Pancreas (tissue), 10 donors: ENCODE results near the gene SGMS1. TPM values are rescaled to one million over a fixed set of nuclear protein-coding genes. Genes with fewer than 3 reads are reported as not detected.

ENCODE experiments used
- ATAC-seq, 4 donors: fragments of 200-7000 bp; cut with Tn5 transposase; one replicate each; pipeline versions ENCODE4 v1.8.0 to v1.9.1; 2020; ENCODE audit warnings: mild to moderate bottlenecking in 4 of 4, moderate library complexity in 4 of 4
- DNase-seq, 6 donors: peaks; one replicate each; pipeline ENCODE4 v3.0.0-alpha.2; 2020
- FAIRE-seq: peaks from 2 replicates; lab custom pipeline; 2012; peaks lifted over from hg19 to GRCh38; lab: Jason Lieb, UNC
- H3K27ac ChIP-seq, 4 donors: fragments of 200-600 bp; sonication (generic); 1 replicate in 3 of 4; 2 replicates in 1 of 4; pipeline versions ENCODE4 v1.5.0 to v1.8.0; 2020
- H3K27me3 ChIP-seq, 4 donors: fragments of 200-600 bp; one replicate each; pipeline ENCODE4 v1.8.0; 2021
- H3K36me3 ChIP-seq, 3 donors: fragments of 200-600 bp; sonication (generic) in 1 of 3; one replicate each; pipeline versions ENCODE4 v1.5.0 to v1.8.0; 2020 to 2021
- H3K4me1 ChIP-seq, 3 donors: fragments of 200-600 bp; one replicate each; pipeline ENCODE4 v1.8.0; 2021
- H3K4me3 ChIP-seq, 4 donors: fragments of 200-600 bp; sonication (generic) in 2 of 4; one replicate each; pipeline versions ENCODE4 v1.5.0 to v1.8.0; 2020 to 2021
- H3K9me3 ChIP-seq, 4 donors: fragments of 200-600 bp; one replicate each; pipeline ENCODE4 v1.8.0; 2021
- CTCF ChIP-seq, 4 donors: fragments of 200-600 bp; sonication (generic) in 3 of 4; IDR thresholded peaks; one replicate each; pipeline versions ENCODE4 v1.5.0 to v1.8.0; 2021; ENCODE audit warnings: antibody characterized with exemption in 4 of 4
- WGBS, 2 donors: extraction: QIAGEN DNeasy Blood & Tissue Kit; methylation state at CpG; one replicate each; pipeline ENCODE4 v1.1.7; 2013; 5-methylcytosine and 5-hydroxymethylcytosine counted together
- intact Hi-C, 3 donors: fragments of 100-400 bp; cut with DNase I; formaldehyde crosslinking; loops; one replicate each; pipeline versions ENCODE4 v1.11.1 to v1.14.2; 2022
- polyA plus RNA-seq, 2 donors: library from polyadenylated mRNA; stranded (reverse); fragments of 200-250 nt; gene quantifications; one replicate each; pipeline ENCODE4 v1.2.3, GENCODE V29; 2013
- total RNA-seq, 6 donors: library from RNA; stranded (reverse); fragmentation: NEBNext Ultra II Directional in 4 of 6; extraction: Animal tissue kit (Norgen Biotek cat#: 25700) in 4 of 6; gene quantifications; one replicate each; pipeline versions ENCODE4 v1.2.1 to v1.2.4, GENCODE V29; 2021 to 2023
- donor health status: healthy with polysubstance abuse.
- donor health status: DM: no; HTN: no; CAD: no; lungs with moderate emphysema.
- donor health status: DM: no; HTN: no; CAD: no.
- donor health status: control.
- donor health status: control.
- donor health status: Bipolar disorder and iron deficiency.
- donor health status: DM: yes; HTN: yes; CAD: no.
- donor health status: DM: no; HTN: no; CAD: no.
- donor health status: DM: no; HTN: no; CAD: no.
- donor health status: DM: yes; HTN: yes; CAD: no.

The SGMS1 gene
- total and polyA plus RNA-seq, 8 donors = 4.8 to 21.6 (median 13.2) TPM

DNA sequence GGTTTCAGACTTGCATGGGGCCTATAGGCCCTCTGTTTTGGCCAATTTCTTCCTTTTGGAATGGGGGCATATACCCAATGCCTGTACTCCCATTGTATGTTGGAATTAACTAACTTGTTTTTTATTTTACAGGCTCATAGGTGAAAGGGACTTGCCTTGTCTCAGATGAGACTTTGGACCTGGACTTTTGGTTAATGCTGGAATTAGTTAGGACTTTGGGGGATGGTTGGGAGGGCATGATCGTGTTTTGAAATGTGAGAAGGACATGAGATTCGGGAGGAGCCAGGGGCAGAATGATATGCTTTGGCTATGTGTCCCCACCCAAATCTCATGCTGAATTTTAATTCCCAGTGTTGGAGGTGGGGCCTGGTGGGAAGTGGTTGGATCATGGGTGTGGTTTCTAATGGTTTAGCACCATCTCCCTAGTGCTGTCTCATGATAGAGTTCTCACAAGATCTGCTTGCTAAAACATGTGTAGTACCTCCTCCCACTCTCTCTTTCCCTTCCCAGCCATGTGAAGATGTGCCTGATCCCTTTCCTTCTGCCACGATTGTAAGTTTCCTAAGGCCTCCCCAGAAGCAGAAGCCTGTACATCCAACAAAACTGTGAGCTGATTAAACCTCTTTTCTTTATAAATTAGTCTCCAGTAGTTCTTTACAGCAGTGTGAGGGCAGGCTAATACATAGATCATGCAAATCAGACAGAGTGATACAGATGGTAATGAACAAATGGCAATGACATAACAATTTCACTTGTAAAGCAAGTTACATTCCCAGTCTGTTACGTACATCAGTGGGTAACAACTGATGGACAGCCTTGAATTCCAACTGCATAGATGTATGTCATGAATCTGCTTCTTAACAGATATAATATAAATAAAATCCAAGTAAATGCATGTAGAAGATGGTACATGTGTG, 146.2 kb downstream of the SGMS1 start:
- Histone ChIP-seq H3K4me3 (no peak overlapping the region), H3K4me1 (no peaks in the 10 kb centered on the region), H3K27ac (no peak overlapping the region), H3K27me3 (no peaks in the 10 kb centered on the region), H3K9me3 (no peaks in the 10 kb centered on the region), H3K36me3 (no peaks in the 10 kb centered on the region)
- no peak for TF ChIP-seq CTCF (IDR thresholded peaks at IDR 0.05)
- 83 to 98% methylated on average over 4 of the region's 4 CpGs for WGBS, 2 donors
- DNase-seq (no peak), FAIRE-seq (no peak), ATAC-seq (no peak)
- intact Hi-C loops = no loop called here

- ATAC-seq (no peak), DNase-seq (no peak), FAIRE-seq (no peak)
- TF ChIP-seq CTCF (IDR thresholded peaks at IDR 0.05) = no peak
- no peaks in the 10 kb centered on the region for H3K36me3 ChIP-seq
- intact Hi-C loops = no loop called here
- 96 to 98% methylated on average over 2 of the region's 2 CpGs for WGBS, 2 donors
- peaks cover 9 to 25% (median 9%) of the 10 kb centered on the region in 3 donors for H3K4me1 ChIP-seq
- no peak overlapping the region for H3K4me3 ChIP-seq
- no peak overlapping the region for H3K27ac ChIP-seq
- H3K27me3 ChIP-seq = no peaks in the 10 kb centered on the region
- no peaks in the 10 kb centered on the region for H3K9me3 ChIP-seq
These were observed 150.0 kb downstream of the SGMS1 start for GRCh38 chr10:50473756-50474155.

DNA sequence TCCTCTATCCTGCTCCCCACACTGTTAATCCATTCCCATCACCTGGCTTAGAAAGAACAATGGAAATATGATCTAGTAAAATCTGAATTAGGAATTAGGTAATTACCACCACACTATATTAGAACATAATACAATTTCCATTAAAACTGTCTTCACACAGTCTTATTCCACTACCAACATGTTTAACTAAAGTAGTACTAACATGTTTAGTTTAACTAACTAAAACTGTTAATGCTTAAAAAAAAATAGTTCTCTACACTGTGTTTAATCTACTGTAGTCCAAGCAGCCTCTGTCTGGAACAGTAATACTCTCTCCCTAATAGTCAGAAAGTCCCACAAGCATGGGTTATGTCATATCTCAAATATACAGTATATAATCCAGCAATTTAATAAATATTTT, 150.8 kb downstream of the SGMS1 start:
- ATAC-seq (no peak), DNase-seq (no peak), FAIRE-seq (no peak)
- Histone ChIP-seq H3K9me3 (no peaks in the 10 kb centered on the region), H3K4me1 (peaks cover 9 to 25% (median 9%) of the 10 kb centered on the region in 3 donors), H3K4me3 (no peak overlapping the region), H3K27ac (no peak overlapping the region), H3K36me3 (no peaks in the 10 kb centered on the region), H3K27me3 (no peaks in the 10 kb centered on the region)
- intact Hi-C loops = no loop called here
- no peak for TF ChIP-seq CTCF (IDR thresholded peaks at IDR 0.05)

GRCh38 chr10:50471583-50471975, 152.2 kb downstream of the SGMS1 start:
- FAIRE-seq (no peak), ATAC-seq (no peak), DNase-seq (no peak)
- Histone ChIP-seq H3K4me3 (no peak overlapping the region), H3K4me1 (peaks cover 9 to 25% (median 9%) of the 10 kb centered on the region in 3 donors), H3K9me3 (no peaks in the 10 kb centered on the region), H3K27me3 (no peaks in the 10 kb centered on the region), H3K36me3 (no peaks in the 10 kb centered on the region), H3K27ac (peak overlapping the region in 2 of 4 donors; percentile 62 to 71)
- intact Hi-C loops = no loop called here
- 32 to 62% methylated on average over 3 of the region's 3 CpGs for WGBS, 2 donors
- TF ChIP-seq CTCF (IDR thresholded peaks at IDR 0.05) = no peak
